Cerebellar nuclear complex (tissue), 1 donor: ENCODE data around the gene RGS8.

Source experiments
- DNase-seq, 2 experiments: peaks; one replicate each; lab custom pipeline; 2025; lab: John Stamatoyannopoulos, UW

Gene RGS8

GRCh38 chr1:182639330-182639729, 45.1 kb downstream of the RGS8 start:
- DNase-seq: no peak

GRCh38 chr1:182637769-182638168, 46.6 kb downstream of the RGS8 start:
- no peak for DNase-seq

- no peak for DNase-seq
Observed at GRCh38 chr1:182635871-182636270, 48.5 kb downstream of the RGS8 start.
